ENCODE data around the gene SLC25A19.
"Not testable (repeated sequence)": the region's sequence is repeated elsewhere in the genome, so short reads cannot be mapped to it uniquely, and the experiment has no call there.

SLC25A19 gene

GRCh38 chr17:75307957-75308731 is 18.9 kb upstream of the SLC25A19 start:
- DNase-seq (ENCODE audit: extremely low read depth, low read depth), result no peak
- TF ChIP-seq CTCF (IDR thresholded peaks at IDR 0.05; ENCODE audit: low read depth, low read length, missing control alignments), result no peak
- H3K4me3 ChIP-seq (replicated peaks; ENCODE audit: low read depth, low read length), result no peak overlapping the region

GRCh38 chr17:75301502-75302206 is 12.4 kb upstream of the SLC25A19 start:
- no peak for DNase-seq (ENCODE audit: extremely low read depth, low read depth)
- no peak for TF ChIP-seq CTCF (IDR thresholded peaks at IDR 0.05; ENCODE audit: low read depth, low read length, missing control alignments)
- no peak overlapping the region for H3K4me3 ChIP-seq (replicated peaks; ENCODE audit: low read depth, low read length)

- no peak for DNase-seq (ENCODE audit: extremely low read depth, low read depth)
- H3K4me3 ChIP-seq (replicated peaks; ENCODE audit: low read depth, low read length), result no peak overlapping the region
- TF ChIP-seq CTCF (IDR thresholded peaks at IDR 0.05; ENCODE audit: low read depth, low read length, missing control alignments), result no peak
Measured at GRCh38 chr17:75301049-75301448, 11.8 kb upstream of the SLC25A19 start.

- no peak for DNase-seq (ENCODE audit: extremely low read depth, low read depth)
- TF ChIP-seq CTCF (IDR thresholded peaks at IDR 0.05; ENCODE audit: low read depth, low read length, missing control alignments), result no peak
- H3K4me3 ChIP-seq (replicated peaks; ENCODE audit: low read depth, low read length), result no peak overlapping the region
Measured at GRCh38 chr17:75300280-75300679, 11.0 kb upstream of the SLC25A19 start.

GRCh38 chr17:75295201-75296158 is 6.2 kb upstream of the SLC25A19 start:
- no peak for TF ChIP-seq CTCF (IDR thresholded peaks at IDR 0.05; ENCODE audit: low read depth, low read length, missing control alignments)
- DNase-seq (ENCODE audit: extremely low read depth, low read depth), result no peak
- no peak overlapping the region for H3K4me3 ChIP-seq (replicated peaks; ENCODE audit: low read depth, low read length)

GRCh38 chr17:75292810-75293448 is 3.7 kb upstream of the SLC25A19 start:
- not testable (repeated sequence) for H3K4me3 ChIP-seq (replicated peaks; ENCODE audit: low read depth, low read length); DNase-seq (ENCODE audit: extremely low read depth, low read depth)

Data from HFF-Myc (cell line).